IMR-90 (cell line): Measurements from ENCODE around the gene FXR2. TPM values are rescaled to one million over a fixed set of nuclear protein-coding genes. Genes with fewer than 3 reads are reported as not detected.

Experiments
- ATAC-seq: fragments of 200-7000 bp; cut with Tn5 transposase; 2 replicates; pipeline ENCODE4 v1.9.1; 2020; ENCODE audit warnings: low read depth, mild to moderate bottlenecking, moderate library complexity
- BruUV-seq: library from RNA; stranded (reverse); fragments of 400-500 nt; replicated peaks from 2 replicates; lab custom pipeline; 2021; lab: Mats Ljungman, UMichigan
- CTCF ChIA-PET: fragments of 300-600 bp; formaldehyde crosslinking; extraction: SDS; loops from one replicate; lab custom pipeline; 2021; ENCODE audit warnings: antibody characterized with exemption; lab: Yijun Ruan, JAX
- POLR2A ChIA-PET: fragments of 300-600 bp; sonication (Branson Sonifier 250); formaldehyde crosslinking; loops from one replicate; lab custom pipeline; 2022; ENCODE audit warnings: antibody characterized with exemption; ENCODE audit not compliant: unreplicated experiment; lab: Charles Lee
- DNase-seq: peaks from one replicate; pipeline ENCODE4 v3.0.0; 2013
- H2AFZ ChIP-seq: replicated peaks from 2 replicates; pipeline ENCODE3; 2013; ENCODE audit warnings: low read length, mild to moderate bottlenecking; ENCODE audit not compliant: poor library complexity
- H2AK5ac ChIP-seq: 2 replicates; pipeline ENCODE4 v1.6.1; 2013; ENCODE audit warnings: low read depth, low read length, inconsistent platforms
- H2AK9ac ChIP-seq: replicated peaks from 2 replicates; pipeline ENCODE3; 2013; ENCODE audit warnings: mild to moderate bottlenecking, low read depth, low read length, moderate library complexity; ENCODE audit not compliant: poor library complexity
- H2BK120ac ChIP-seq: 2 replicates; pipeline ENCODE4 v1.6.1; 2013; ENCODE audit warnings: low read depth, low read length, inconsistent platforms
- H2BK15ac ChIP-seq: 3 replicates; pipeline ENCODE4 v1.6.1; 2013; ENCODE audit warnings: low read depth, low read length, inconsistent platforms
- H2BK20ac ChIP-seq: 2 replicates; pipeline ENCODE4 v1.6.1; 2013; ENCODE audit warnings: low read depth, mild to moderate bottlenecking, inconsistent platforms, low read length, moderate library complexity
- H2BK5ac ChIP-seq: 2 replicates; pipeline ENCODE4 v1.6.1; 2013; ENCODE audit warnings: mild to moderate bottlenecking, low read depth, low read length, inconsistent platforms; ENCODE audit not compliant: poor library complexity, severe bottlenecking
- H3K14ac ChIP-seq: replicated peaks from 2 replicates; pipeline ENCODE4 v1.6.1; 2013; ENCODE audit warnings: low read depth, low read length, inconsistent platforms
- H3K18ac ChIP-seq: 2 replicates; pipeline ENCODE4 v1.6.1; 2013; ENCODE audit warnings: low read depth, low read length, control low read depth
- H3K23ac ChIP-seq: 2 replicates; pipeline ENCODE4 v1.6.1; 2013; ENCODE audit warnings: low read depth, low read length, inconsistent platforms
- H3K27ac ChIP-seq: 2 replicates; pipeline ENCODE4 v1.5.1; 2013; ENCODE audit warnings: mild to moderate bottlenecking, control low read depth, low read length; ENCODE audit not compliant: insufficient read depth
- H3K27me3 ChIP-seq: 2 replicates; pipeline ENCODE4 v1.6.1; 2013; ENCODE audit warnings: low read length; ENCODE audit not compliant: control insufficient read depth, insufficient read depth
- H3K36me3 ChIP-seq: 2 replicates; pipeline ENCODE4 v1.6.1; 2013; ENCODE audit warnings: low read length, mixed read lengths; ENCODE audit not compliant: control insufficient read depth, insufficient read depth
- H3K4ac ChIP-seq: 2 replicates; pipeline ENCODE4 v1.6.1; 2013; ENCODE audit warnings: low read depth, low read length, inconsistent platforms
- H3K4me1 ChIP-seq: 2 replicates; pipeline ENCODE4 v1.6.1; 2013; ENCODE audit warnings: low read length, mixed read lengths; ENCODE audit not compliant: control insufficient read depth, insufficient read depth
- H3K4me2 ChIP-seq: 2 replicates; pipeline ENCODE4 v1.6.1; 2013; ENCODE audit warnings: low read depth, mild to moderate bottlenecking, control low read depth, low read length, moderate library complexity
- H3K4me3 ChIP-seq: 2 replicates; pipeline ENCODE4 v1.5.1; 2013; ENCODE audit warnings: low read depth, mild to moderate bottlenecking, control low read depth, low read length, moderate library complexity; ENCODE audit not compliant: insufficient read depth
- H3K56ac ChIP-seq: 2 replicates; pipeline ENCODE4 v1.6.1; 2013; ENCODE audit warnings: low read length, inconsistent platforms; ENCODE audit not compliant: insufficient read depth; ENCODE audit errors: extremely low read depth
- H3K79me1 ChIP-seq, 2 experiments: 2 replicates each; pipeline ENCODE4 v1.6.1; 2013; ENCODE audit warnings: low read length in 2 of 2, inconsistent platforms in 1 of 2, low read depth in 1 of 2
- H3K9ac ChIP-seq: 2 replicates; pipeline ENCODE4 v1.6.1; 2013; ENCODE audit warnings: low read depth, low read length, control low read depth
- H3K9me1 ChIP-seq: 2 replicates; pipeline ENCODE4 v1.6.1; 2013; ENCODE audit warnings: low read length, inconsistent platforms; ENCODE audit not compliant: insufficient read depth
- H3K9me3 ChIP-seq: 2 replicates; pipeline ENCODE4 v1.6.1; 2013; ENCODE audit warnings: low read length; ENCODE audit not compliant: control insufficient read depth, insufficient read depth
- H4K20me1 ChIP-seq: 2 replicates; pipeline ENCODE4 v1.6.1; 2013; ENCODE audit warnings: low read length, inconsistent platforms; ENCODE audit not compliant: insufficient read depth
- H4K5ac ChIP-seq: 2 replicates; pipeline ENCODE4 v1.6.1; 2013; ENCODE audit warnings: mild to moderate bottlenecking, low read depth, low read length, control low read depth
- H4K8ac ChIP-seq, 2 experiments: 2 replicates each; pipeline ENCODE4 v1.6.1; 2013; ENCODE audit warnings: low read depth in 2 of 2, low read length in 2 of 2, control low read depth in 1 of 2, inconsistent platforms in 1 of 2
- H4K91ac ChIP-seq: 2 replicates; pipeline ENCODE4 v1.6.1; 2013; ENCODE audit warnings: low read depth, low read length, inconsistent platforms; ENCODE audit not compliant: insufficient read depth
- BHLHE40 ChIP-seq: fragments of 150-350 bp; IDR thresholded peaks from 2 replicates; pipeline ENCODE4 v1.6.1; 2016; ENCODE audit warnings: mild to moderate bottlenecking, low read depth, low read length
- CEBPB ChIP-seq: IDR thresholded peaks from 2 replicates; pipeline ENCODE4 v1.6.1; 2012; ENCODE audit warnings: low read depth, low read length, improper control_type of control experiment
- CHD1 ChIP-seq: IDR thresholded peaks from 2 replicates; pipeline ENCODE4 v1.6.1; 2012; ENCODE audit warnings: low read depth, low read length, improper control_type of control experiment
- CTCF ChIP-seq: conservative IDR thresholded peaks from 2 replicates; pipeline ENCODE4 v1.5.1; 2012; ENCODE audit warnings: mild to moderate bottlenecking, low read depth, low read length, improper control_type of control experiment
- ELK1 ChIP-seq: fragments of 150-350 bp; IDR thresholded peaks from 2 replicates; pipeline ENCODE4 v1.6.1; 2016; ENCODE audit warnings: low read depth, mild to moderate bottlenecking, low read length, moderate library complexity, borderline replicate concordance
- FOS ChIP-seq: fragments of 150-350 bp; IDR thresholded peaks from 2 replicates; pipeline ENCODE4 v1.6.1; 2016; ENCODE audit warnings: low read depth, low read length
- MAFK ChIP-seq: IDR thresholded peaks from 2 replicates; pipeline ENCODE4 v1.6.1; 2012; ENCODE audit warnings: low read depth, low read length, improper control_type of control experiment
- MAZ ChIP-seq: IDR thresholded peaks from 2 replicates; pipeline ENCODE4 v1.6.1; 2012; ENCODE audit warnings: low read depth, mild to moderate bottlenecking, low read length, improper control_type of control experiment, moderate library complexity, borderline replicate concordance
- POLR2A ChIP-seq: IDR thresholded peaks from 2 replicates; pipeline ENCODE4 v1.6.1; 2012; ENCODE audit warnings: mild to moderate bottlenecking, low read depth, low read length
- RAD21 ChIP-seq: IDR thresholded peaks from 2 replicates; pipeline ENCODE4 v1.6.1; 2012; ENCODE audit warnings: low read length, improper control_type of control experiment
- RFX5 ChIP-seq: IDR thresholded peaks from 2 replicates; pipeline ENCODE4 v1.8.0; 2012; ENCODE audit warnings: low read depth, mild to moderate bottlenecking, low read length, moderate library complexity
- SMC3 ChIP-seq: fragments of 150-350 bp; IDR thresholded peaks from 2 replicates; pipeline ENCODE4 v1.6.1; 2016; ENCODE audit warnings: low read depth, mild to moderate bottlenecking, antibody characterized with exemption, low read length, moderate library complexity
- USF2 ChIP-seq: fragments of 150-350 bp; IDR thresholded peaks from 2 replicates; pipeline ENCODE4 v1.6.1; 2017; ENCODE audit warnings: mild to moderate bottlenecking, antibody characterized with exemption, low read length, low read depth
- WGBS, 2 experiments: methylation state at CpG; one replicate each; pipeline versions ENCODE4 v1.1.5 to v1.1.7; 2013; ENCODE audit warnings: missing lambda C conversion rate in 2 of 2; ENCODE audit not compliant: insufficient read length in 1 of 2; ENCODE audit errors: extremely low coverage in 2 of 2; 5-methylcytosine and 5-hydroxymethylcytosine counted together
- dilution Hi-C: fragments of 300-500 bp; cut with HindIII; formaldehyde crosslinking; loops from one replicate; pipeline ENCODE4 v1.14.3; 2018; ENCODE audit warnings: low sequenced_read_pairs; ENCODE audit not compliant: unreplicated experiment
- in situ Hi-C: fragments of 300-500 bp; cut with MboI; formaldehyde crosslinking; loops from 3 replicates; pipeline ENCODE4 v1.14.3; 2019; ENCODE audit warnings: low sequenced_read_pairs, inconsistent platforms, mixed read lengths
- intact Hi-C: fragments of 100-400 bp; cut with micrococcal nuclease; formaldehyde crosslinking; loops from 2 replicates; pipeline ENCODE4 v1.10.0; 2022
- polyA plus RNA-seq, 3 experiments: library from polyadenylated mRNA; depleted of rRNA; stranded (reverse); fragments of >200 nt; gene quantifications; 2 replicates each; pipeline ENCODE4 v1.2.3, GENCODE V29; 2012; ENCODE audit warnings: low replicate concordance in 1 of 3
- total RNA-seq: library from RNA; depleted of rRNA; stranded (reverse); fragments of >200 nt; gene quantifications from 2 replicates; pipeline ENCODE4 v1.2.3, GENCODE V29; 2012

Gene FXR2
- total and polyA plus RNA-seq, 2 of the 4 experiments (the other 2 are of a cell fraction): 39.1 to 55.9 TPM

GRCh38 chr17:7606280-7606679 lies 8.4 kb downstream of the FXR2 start:
- H3K9me3 ChIP-seq: no peaks in the 10 kb centered on the region
- WGBS, 2 experiments: no CpG with 5 or more reads among the region's 4 CpGs
- ATAC-seq (no peak), DNase-seq (no peak)
- H2AK9ac ChIP-seq: no peak overlapping the region
- no peak overlapping the region for H3K4ac ChIP-seq
- H4K91ac ChIP-seq: no peak overlapping the region
- peaks cover 7% of the 10 kb centered on the region; the same call in 1 of the 2 replicates for H3K9me1 ChIP-seq
- no peaks in the 10 kb centered on the region for H3K27me3 ChIP-seq
- H3K23ac ChIP-seq: no peak overlapping the region
- no peak overlapping the region for H3K14ac ChIP-seq
- H3K27ac ChIP-seq: no peak overlapping the region
- dilution Hi-C loops: no loop called here
- H4K20me1 ChIP-seq: peaks cover 37% of the 10 kb centered on the region
- ChIA-PET CTCF (no interaction called here), POLR2A (interaction anchor here (1.0 kb wide), 1 partner anchor 28 kb away, joined by 3 read pairs; no protein-coding TSS in a partner anchor)
- no peak overlapping the region for H2BK15ac ChIP-seq
- intact Hi-C loops: no loop called here
- no peak for TF ChIP-seq RFX5
- TF ChIP-seq RAD21: no peak
- TF ChIP-seq MAZ: no peak
- TF ChIP-seq BHLHE40: no peak
- no peak for TF ChIP-seq FOS
- no peak for TF ChIP-seq SMC3
- TF ChIP-seq CTCF: no peak
- TF ChIP-seq CHD1: no peak
- no peak for TF ChIP-seq CEBPB
- no peak for TF ChIP-seq ELK1
- no peak for TF ChIP-seq MAFK
- no peak for TF ChIP-seq POLR2A
- TF ChIP-seq USF2: no peak
- no peak overlapping the region for H3K4me2 ChIP-seq
- no peak overlapping the region for H3K18ac ChIP-seq
- no peak overlapping the region for H2AK5ac ChIP-seq
- H2BK5ac ChIP-seq: no peak overlapping the region
- no peak overlapping the region for H3K4me3 ChIP-seq
- no peak overlapping the region for H2AFZ ChIP-seq
- no peak overlapping the region for H3K9ac ChIP-seq
- H4K5ac ChIP-seq: no peak overlapping the region
- no TSS peak for BruUV-seq
- H3K56ac ChIP-seq: no peak overlapping the region
- H3K4me1 ChIP-seq: peaks cover 2% of the 10 kb centered on the region; the same call in 1 of the 2 replicates
- peaks cover 46 to 54% of the 10 kb centered on the region in 2 experiments for H3K79me1 ChIP-seq
- in situ Hi-C loops: no loop called here
- peaks cover 38% of the 10 kb centered on the region for H3K36me3 ChIP-seq
- no peak overlapping the region for H2BK120ac ChIP-seq
- no peak overlapping the region for H4K8ac ChIP-seq
- H2BK20ac ChIP-seq: no peak overlapping the region
